Fibroblast of villous mesenchyme (primary cell): ENCODE data around the gene KDR. TPM values are rescaled to one million over a fixed set of nuclear protein-coding genes. Genes with fewer than 3 reads are reported as not detected.

ENCODE experiments used
- DNase-seq: peaks from one replicate; pipeline ENCODE4 v3.0.0-alpha.2; 2010; ENCODE audit warnings: low read depth
- H3K4me3 ChIP-seq: 2 replicates; pipeline ENCODE4 v1.5.1; 2011; ENCODE audit warnings: low read depth, mild to moderate bottlenecking, low read length
- CTCF ChIP-seq: IDR thresholded peaks from 2 replicates; pipeline ENCODE4 v1.5.1; 2012; ENCODE audit warnings: low read depth, mild to moderate bottlenecking, low read length; ENCODE audit not compliant: insufficient read depth
- total RNA-seq: library from RNA; depleted of rRNA; stranded (reverse); fragments of >200 nt; gene quantifications from 2 replicates; pipeline ENCODE4 v1.2.3, GENCODE V29; 2012

The KDR gene
- total RNA-seq, 1 donor = 0.86 TPM

GRCh38 chr4:55125763-55126541 lies 557 bp upstream of the KDR start:
- no peak for TF ChIP-seq CTCF
- DNase-seq = peak; percentile 8

GRCh38 chr4:55124322-55125076 lies 896 bp downstream of the KDR start:
- TF ChIP-seq CTCF = no peak
- H3K4me3 ChIP-seq = peak overlapping the region; percentile 59
- no peak for DNase-seq

More at GRCh38 chr4:55125763-55126541, 557 bp upstream of the KDR start:
- H3K4me3 ChIP-seq = peak overlapping the region; percentile 59

- H3K4me3 ChIP-seq = no peak overlapping the region
- DNase-seq = no peak
- TF ChIP-seq CTCF = no peak
Measured at GRCh38 chr4:55123791-55124190, 1.6 kb downstream of the KDR start.

- no peak overlapping the region for H3K4me3 ChIP-seq
- no peak for DNase-seq
- TF ChIP-seq CTCF = no peak
Measured at GRCh38 chr4:55122235-55122634, 3.2 kb downstream of the KDR start.

GRCh38 chr4:55121246-55121645 lies 4.1 kb downstream of the KDR start:
- H3K4me3 ChIP-seq = no peak overlapping the region
- no peak for TF ChIP-seq CTCF
- DNase-seq = no peak

- DNase-seq = no peak
- no peak for TF ChIP-seq CTCF
- no peak overlapping the region for H3K4me3 ChIP-seq
Measured at GRCh38 chr4:55118397-55118796, 7.0 kb downstream of the KDR start.

- TF ChIP-seq CTCF = no peak
- peak; percentile 20 for DNase-seq
- H3K4me3 ChIP-seq = no peak overlapping the region
Measured at GRCh38 chr4:55117511-55117910, 7.9 kb downstream of the KDR start.
